IMR-90 (cell line): ENCODE measurements around the gene PRF1. TPM values are rescaled to one million over a fixed set of nuclear protein-coding genes. Genes with fewer than 3 reads are reported as not detected.
"Not testable (repeated sequence)": the region's sequence is repeated elsewhere in the genome, so short reads cannot be mapped to it uniquely, and the experiment has no call there.

Experiments
- ATAC-seq: fragments of 200-7000 bp; cut with Tn5 transposase; 2 replicates; pipeline ENCODE4 v1.9.1; 2020; ENCODE audit warnings: low read depth, mild to moderate bottlenecking, moderate library complexity
- BruUV-seq: library from RNA; stranded (reverse); fragments of 400-500 nt; replicated peaks from 2 replicates; lab custom pipeline; 2021; lab: Mats Ljungman, UMichigan
- CTCF ChIA-PET: fragments of 300-600 bp; formaldehyde crosslinking; extraction: SDS; loops from one replicate; lab custom pipeline; 2021; ENCODE audit warnings: antibody characterized with exemption; lab: Yijun Ruan, JAX
- POLR2A ChIA-PET: fragments of 300-600 bp; sonication (Branson Sonifier 250); formaldehyde crosslinking; loops from one replicate; lab custom pipeline; 2022; ENCODE audit warnings: antibody characterized with exemption; ENCODE audit not compliant: unreplicated experiment; lab: Charles Lee
- DNase-seq: peaks from one replicate; pipeline ENCODE4 v3.0.0; 2013
- H2AFZ ChIP-seq: replicated peaks from 2 replicates; pipeline ENCODE3; 2013; ENCODE audit warnings: low read length, mild to moderate bottlenecking; ENCODE audit not compliant: poor library complexity
- H2AK5ac ChIP-seq: 2 replicates; pipeline ENCODE4 v1.6.1; 2013; ENCODE audit warnings: low read depth, low read length, inconsistent platforms
- H2AK9ac ChIP-seq: replicated peaks from 2 replicates; pipeline ENCODE3; 2013; ENCODE audit warnings: mild to moderate bottlenecking, low read depth, low read length, moderate library complexity; ENCODE audit not compliant: poor library complexity
- H2BK120ac ChIP-seq: 2 replicates; pipeline ENCODE4 v1.6.1; 2013; ENCODE audit warnings: low read depth, low read length, inconsistent platforms
- H2BK15ac ChIP-seq: 3 replicates; pipeline ENCODE4 v1.6.1; 2013; ENCODE audit warnings: low read depth, low read length, inconsistent platforms
- H2BK20ac ChIP-seq: 2 replicates; pipeline ENCODE4 v1.6.1; 2013; ENCODE audit warnings: low read depth, mild to moderate bottlenecking, inconsistent platforms, low read length, moderate library complexity
- H2BK5ac ChIP-seq: 2 replicates; pipeline ENCODE4 v1.6.1; 2013; ENCODE audit warnings: mild to moderate bottlenecking, low read depth, low read length, inconsistent platforms; ENCODE audit not compliant: poor library complexity, severe bottlenecking
- H3K14ac ChIP-seq: replicated peaks from 2 replicates; pipeline ENCODE4 v1.6.1; 2013; ENCODE audit warnings: low read depth, low read length, inconsistent platforms
- H3K18ac ChIP-seq: 2 replicates; pipeline ENCODE4 v1.6.1; 2013; ENCODE audit warnings: low read depth, low read length, control low read depth
- H3K23ac ChIP-seq: 2 replicates; pipeline ENCODE4 v1.6.1; 2013; ENCODE audit warnings: low read depth, low read length, inconsistent platforms
- H3K27ac ChIP-seq: 2 replicates; pipeline ENCODE4 v1.5.1; 2013; ENCODE audit warnings: mild to moderate bottlenecking, control low read depth, low read length; ENCODE audit not compliant: insufficient read depth
- H3K27me3 ChIP-seq: 2 replicates; pipeline ENCODE4 v1.6.1; 2013; ENCODE audit warnings: low read length; ENCODE audit not compliant: control insufficient read depth, insufficient read depth
- H3K36me3 ChIP-seq: 2 replicates; pipeline ENCODE4 v1.6.1; 2013; ENCODE audit warnings: low read length, mixed read lengths; ENCODE audit not compliant: control insufficient read depth, insufficient read depth
- H3K4ac ChIP-seq: 2 replicates; pipeline ENCODE4 v1.6.1; 2013; ENCODE audit warnings: low read depth, low read length, inconsistent platforms
- H3K4me1 ChIP-seq: 2 replicates; pipeline ENCODE4 v1.6.1; 2013; ENCODE audit warnings: low read length, mixed read lengths; ENCODE audit not compliant: control insufficient read depth, insufficient read depth
- H3K4me2 ChIP-seq: 2 replicates; pipeline ENCODE4 v1.6.1; 2013; ENCODE audit warnings: low read depth, mild to moderate bottlenecking, control low read depth, low read length, moderate library complexity
- H3K4me3 ChIP-seq: 2 replicates; pipeline ENCODE4 v1.5.1; 2013; ENCODE audit warnings: low read depth, mild to moderate bottlenecking, control low read depth, low read length, moderate library complexity; ENCODE audit not compliant: insufficient read depth
- H3K56ac ChIP-seq: 2 replicates; pipeline ENCODE4 v1.6.1; 2013; ENCODE audit warnings: low read length, inconsistent platforms; ENCODE audit not compliant: insufficient read depth; ENCODE audit errors: extremely low read depth
- H3K79me1 ChIP-seq, 2 experiments: 2 replicates each; pipeline ENCODE4 v1.6.1; 2013; ENCODE audit warnings: low read length in 2 of 2, inconsistent platforms in 1 of 2, low read depth in 1 of 2
- H3K9ac ChIP-seq: 2 replicates; pipeline ENCODE4 v1.6.1; 2013; ENCODE audit warnings: low read depth, low read length, control low read depth
- H3K9me1 ChIP-seq: 2 replicates; pipeline ENCODE4 v1.6.1; 2013; ENCODE audit warnings: low read length, inconsistent platforms; ENCODE audit not compliant: insufficient read depth
- H3K9me3 ChIP-seq: 2 replicates; pipeline ENCODE4 v1.6.1; 2013; ENCODE audit warnings: low read length; ENCODE audit not compliant: control insufficient read depth, insufficient read depth
- H4K20me1 ChIP-seq: 2 replicates; pipeline ENCODE4 v1.6.1; 2013; ENCODE audit warnings: low read length, inconsistent platforms; ENCODE audit not compliant: insufficient read depth
- H4K5ac ChIP-seq: 2 replicates; pipeline ENCODE4 v1.6.1; 2013; ENCODE audit warnings: mild to moderate bottlenecking, low read depth, low read length, control low read depth
- H4K8ac ChIP-seq, 2 experiments: 2 replicates each; pipeline ENCODE4 v1.6.1; 2013; ENCODE audit warnings: low read depth in 2 of 2, low read length in 2 of 2, control low read depth in 1 of 2, inconsistent platforms in 1 of 2
- H4K91ac ChIP-seq: 2 replicates; pipeline ENCODE4 v1.6.1; 2013; ENCODE audit warnings: low read depth, low read length, inconsistent platforms; ENCODE audit not compliant: insufficient read depth
- MAFK ChIP-seq: IDR thresholded peaks from 2 replicates; pipeline ENCODE4 v1.6.1; 2012; ENCODE audit warnings: low read depth, low read length, improper control_type of control experiment
- WGBS, 2 experiments: methylation state at CpG; one replicate each; pipeline versions ENCODE4 v1.1.5 to v1.1.7; 2013; ENCODE audit warnings: missing lambda C conversion rate in 2 of 2; ENCODE audit not compliant: insufficient read length in 1 of 2; ENCODE audit errors: extremely low coverage in 2 of 2; 5-methylcytosine and 5-hydroxymethylcytosine counted together
- dilution Hi-C: fragments of 300-500 bp; cut with HindIII; formaldehyde crosslinking; loops from one replicate; pipeline ENCODE4 v1.14.3; 2018; ENCODE audit warnings: low sequenced_read_pairs; ENCODE audit not compliant: unreplicated experiment
- in situ Hi-C: fragments of 300-500 bp; cut with MboI; formaldehyde crosslinking; loops from 3 replicates; pipeline ENCODE4 v1.14.3; 2019; ENCODE audit warnings: low sequenced_read_pairs, inconsistent platforms, mixed read lengths
- intact Hi-C: fragments of 100-400 bp; cut with micrococcal nuclease; formaldehyde crosslinking; loops from 2 replicates; pipeline ENCODE4 v1.10.0; 2022
- polyA plus RNA-seq, 3 experiments: library from polyadenylated mRNA; depleted of rRNA; stranded (reverse); fragments of >200 nt; gene quantifications; 2 replicates each; pipeline ENCODE4 v1.2.3, GENCODE V29; 2012; ENCODE audit warnings: low replicate concordance in 1 of 3
- total RNA-seq: library from RNA; depleted of rRNA; stranded (reverse); fragments of >200 nt; gene quantifications from 2 replicates; pipeline ENCODE4 v1.2.3, GENCODE V29; 2012

PRF1 gene
- total and polyA plus RNA-seq, 2 of the 4 experiments (the other 2 are of a cell fraction): not detected

DNA sequence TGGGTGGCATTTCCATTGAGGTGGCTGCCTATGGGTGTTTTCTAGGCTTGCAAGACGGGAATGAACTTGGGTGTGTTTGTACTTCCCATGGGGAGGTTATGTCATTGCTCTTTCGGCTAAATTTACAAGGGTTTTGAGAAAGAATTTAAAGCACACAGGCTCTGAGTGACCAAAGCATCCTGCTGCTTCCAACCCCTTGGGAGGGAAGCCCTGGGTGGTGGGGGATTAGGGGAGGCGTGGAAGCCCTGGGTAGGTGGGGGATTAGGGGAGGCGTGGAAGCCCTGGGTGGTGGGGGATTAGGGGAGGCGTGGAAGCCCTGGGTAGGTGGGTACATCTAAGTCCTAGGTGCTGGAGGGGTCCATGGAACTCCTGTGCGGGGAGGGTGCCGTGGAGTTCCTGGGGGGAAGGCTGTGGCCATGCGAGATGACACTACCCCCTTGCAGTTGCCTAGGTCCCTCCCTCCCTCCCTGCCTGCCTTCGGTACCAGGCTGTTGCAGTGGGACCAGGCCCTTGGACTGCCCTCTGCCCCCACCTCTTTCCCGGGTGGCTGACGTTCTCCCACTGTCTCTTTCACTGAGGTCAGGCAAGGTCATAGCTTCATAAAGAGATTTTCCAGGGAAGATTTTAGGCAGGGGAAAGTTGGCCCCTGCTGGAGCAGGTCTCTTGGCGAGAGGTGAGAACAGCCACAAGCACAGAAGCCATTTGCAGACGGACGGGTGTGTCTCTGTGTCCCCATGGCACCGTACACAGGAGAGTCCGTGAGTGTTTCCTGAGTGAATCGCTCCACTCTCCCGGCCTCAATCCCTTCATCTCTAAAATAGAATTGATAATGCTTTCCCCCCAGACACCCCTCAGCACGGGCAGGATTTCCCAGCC lies 19.5 kb downstream of the PRF1 start (continued):
- TF ChIP-seq MAFK: no peak

GRCh38 chr10:70581176-70581575 lies 21.4 kb downstream of the PRF1 start:
- H2BK15ac ChIP-seq, H3K36me3 ChIP-seq, POLR2A ChIA-PET, in situ Hi-C loops, H4K91ac ChIP-seq, CTCF ChIA-PET, intact Hi-C loops, H4K5ac ChIP-seq, H4K8ac ChIP-seq, H3K9me1 ChIP-seq, DNase-seq, ATAC-seq, H3K4ac ChIP-seq, H3K14ac ChIP-seq, H3K9ac ChIP-seq, BruUV-seq, H2AK5ac ChIP-seq, H3K56ac ChIP-seq, H2BK20ac ChIP-seq, H3K4me1 ChIP-seq, H3K18ac ChIP-seq, H3K4me3 ChIP-seq, H3K4me2 ChIP-seq, H3K23ac ChIP-seq, H3K79me1 ChIP-seq, H2AK9ac ChIP-seq, H2BK120ac ChIP-seq, H4K20me1 ChIP-seq, H3K9me3 ChIP-seq, H2AFZ ChIP-seq, dilution Hi-C loops, H3K27ac ChIP-seq, H2BK5ac ChIP-seq: not testable (repeated sequence)
- H3K27me3 ChIP-seq: peaks cover 18% of the 10 kb centered on the region
- WGBS, 2 experiments: no CpG with 5 or more reads among the region's 5 CpGs
